Activated T-helper 2 cell treated with anti-CD3 and anti-CD28 coated beads, Interferon-gamma antibody, Interleukin-2, Interleukin-4, amounts not matched to agents 10 μg/mL and 5 μg/mL and 100 μg/mL, durations not matched to agents 14 hours and 24 hours and 36 hours (primary cell): ENCODE measurements around the gene MYH9. TPM values are rescaled to one million over a fixed set of nuclear protein-coding genes. Genes with fewer than 3 reads are reported as not detected.
"Not testable (repeated sequence)": the region's sequence is repeated elsewhere in the genome, so short reads cannot be mapped to it uniquely, and the experiment has no call there.

Experiments used
- DNase-seq: peaks from one replicate; pipeline ENCODE4 v3.0.0; 2021; ENCODE audit warnings: low spot score
- H3K27ac Mint-ChIP-seq: one replicate; pipeline ENCODE4 v1.8.0; 2021; ENCODE audit warnings: mixed read lengths
- H3K27me3 Mint-ChIP-seq: one replicate; pipeline ENCODE4 v1.8.0; 2021; ENCODE audit warnings: low read depth, mixed read lengths
- H3K36me3 Mint-ChIP-seq: one replicate; pipeline ENCODE4 v1.8.0; 2021; ENCODE audit warnings: low read depth, mixed read lengths
- H3K4me1 Mint-ChIP-seq: one replicate; pipeline ENCODE4 v1.8.0; 2021; ENCODE audit warnings: low read depth, mixed read lengths
- H3K4me3 Mint-ChIP-seq: one replicate; pipeline ENCODE4 v1.8.0; 2021; ENCODE audit warnings: low read depth, mild to moderate bottlenecking, moderate library complexity, mixed read lengths
- H3K9me3 Mint-ChIP-seq: one replicate; pipeline ENCODE4 v1.8.0; 2021; ENCODE audit warnings: mixed read lengths
- intact Hi-C: fragments of 100-400 bp; cut with micrococcal nuclease; formaldehyde crosslinking; loops from one replicate; pipeline ENCODE4 v1.15.1; 2023
- total RNA-seq: library from RNA; stranded (reverse); gene quantifications from 2 replicates; pipeline ENCODE4 v1.2.3, GENCODE V29; 2022

The MYH9 gene
- total RNA-seq, 1 donor from 2014 or later, result 619 TPM

GRCh38 chr22:36296690-36297089 is 91.1 kb downstream of the MYH9 start:
- peaks cover 14% of the 10 kb centered on the region for H3K4me1 Mint-ChIP-seq
- H3K9me3 Mint-ChIP-seq, result no peaks in the 10 kb centered on the region
- H3K36me3 Mint-ChIP-seq, result peaks cover 93% of the 10 kb centered on the region
- no peak overlapping the region for H3K4me3 Mint-ChIP-seq
- no peaks in the 10 kb centered on the region for H3K27me3 Mint-ChIP-seq
- no peak for DNase-seq
- H3K27ac Mint-ChIP-seq, result no peak overlapping the region
- intact Hi-C loops, result no loop called here

GRCh38 chr22:36295247-36295646 is 92.5 kb downstream of the MYH9 start:
- Mint-ChIP-seq H3K27ac (no peak overlapping the region), H3K9me3 (no peaks in the 10 kb centered on the region), H3K4me3 (no peak overlapping the region), H3K27me3 (no peaks in the 10 kb centered on the region), H3K36me3 (peaks cover 93% of the 10 kb centered on the region), H3K4me1 (peaks cover 10% of the 10 kb centered on the region)
- DNase-seq, result no peak
- intact Hi-C loops, result no loop called here

GRCh38 chr22:36294801-36295200 is 93.0 kb downstream of the MYH9 start:
- no peak for DNase-seq
- Mint-ChIP-seq H3K27me3 (no peaks in the 10 kb centered on the region), H3K27ac (no peak overlapping the region), H3K36me3 (peaks cover 92% of the 10 kb centered on the region), H3K4me3 (no peak overlapping the region), H3K9me3 (no peaks in the 10 kb centered on the region), H3K4me1 (peaks cover 13% of the 10 kb centered on the region)
- intact Hi-C loops, result no loop called here

DNA sequence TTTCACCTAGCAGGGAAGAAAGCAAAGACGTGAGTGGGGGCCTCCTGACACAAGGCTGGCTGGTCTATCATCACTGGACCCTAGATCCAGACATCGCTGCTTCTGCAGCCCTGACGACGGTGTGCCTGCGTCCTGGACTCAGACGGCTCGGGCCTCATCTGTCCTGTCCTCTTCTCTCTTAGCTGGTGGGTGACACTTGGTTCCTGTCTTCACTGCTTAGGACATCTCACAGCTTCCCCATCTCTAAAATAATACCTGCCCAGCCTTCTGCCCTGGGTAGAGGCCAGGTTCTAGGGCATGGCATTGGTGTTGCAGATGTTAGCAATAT is 93.5 kb downstream of the MYH9 start:
- intact Hi-C loops, result no loop called here
- no peaks in the 10 kb centered on the region for H3K27me3 Mint-ChIP-seq
- H3K9me3 Mint-ChIP-seq, result no peaks in the 10 kb centered on the region
- H3K4me3 Mint-ChIP-seq, result no peak overlapping the region
- no peak for DNase-seq
- peaks cover 92% of the 10 kb centered on the region for H3K36me3 Mint-ChIP-seq
- peaks cover 18% of the 10 kb centered on the region for H3K4me1 Mint-ChIP-seq
- H3K27ac Mint-ChIP-seq, result no peak overlapping the region

DNA sequence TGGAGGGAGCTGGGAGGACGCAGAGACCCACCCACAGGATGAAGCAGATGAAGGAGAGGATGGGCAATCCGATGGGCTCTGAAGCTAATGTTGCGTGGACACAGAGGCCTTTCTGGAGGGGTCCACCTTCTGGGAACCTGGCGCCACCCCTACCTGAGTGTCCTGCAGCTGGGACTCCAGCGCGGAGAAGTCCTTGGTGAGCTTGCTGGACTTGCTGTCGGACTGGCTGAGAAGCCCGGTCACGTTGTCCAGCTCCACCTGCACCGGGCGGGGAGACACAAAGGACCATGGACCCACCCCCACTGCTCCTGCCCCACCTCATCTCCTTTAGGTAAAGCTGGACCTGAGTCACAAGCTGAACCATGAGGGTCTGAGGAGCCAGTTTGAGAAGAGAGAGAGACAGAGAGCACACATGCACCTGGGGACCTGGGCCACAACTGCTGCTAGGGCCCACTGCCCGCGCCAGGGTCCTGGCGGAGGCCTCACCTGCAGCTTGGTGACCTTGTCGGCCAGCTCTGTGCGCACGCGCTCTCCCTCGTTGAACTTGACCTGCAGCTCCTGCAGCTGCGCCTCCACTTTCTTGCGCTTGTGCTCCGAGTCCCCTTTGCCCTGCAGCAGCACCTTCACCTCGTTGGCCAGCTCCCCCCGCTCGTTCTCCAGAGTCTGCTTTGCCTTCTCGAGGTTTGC is 94.0 kb downstream of the MYH9 start:
- Mint-ChIP-seq H3K4me3 (no peak overlapping the region), H3K9me3 (no peaks in the 10 kb centered on the region), H3K27ac (no peak overlapping the region), H3K4me1 (peaks cover 18% of the 10 kb centered on the region), H3K27me3 (no peaks in the 10 kb centered on the region), H3K36me3 (peaks cover 92% of the 10 kb centered on the region)
- no peak for DNase-seq
- intact Hi-C loops, result no loop called here

GRCh38 chr22:36292823-36293530 is 94.8 kb downstream of the MYH9 start:
- Mint-ChIP-seq H3K4me3 (no peak overlapping the region), H3K27ac (no peak overlapping the region), H3K4me1 (peaks cover 20% of the 10 kb centered on the region), H3K9me3 (no peaks in the 10 kb centered on the region), H3K36me3 (peaks cover 92% of the 10 kb centered on the region), H3K27me3 (no peaks in the 10 kb centered on the region)
- intact Hi-C loops, result no loop called here
- DNase-seq, result no peak

- H3K4me1 Mint-ChIP-seq, result peaks cover 21% of the 10 kb centered on the region
- no peak for DNase-seq
These were observed 95.7 kb downstream of the MYH9 start for GRCh38 chr22:36291831-36292740.

DNA sequence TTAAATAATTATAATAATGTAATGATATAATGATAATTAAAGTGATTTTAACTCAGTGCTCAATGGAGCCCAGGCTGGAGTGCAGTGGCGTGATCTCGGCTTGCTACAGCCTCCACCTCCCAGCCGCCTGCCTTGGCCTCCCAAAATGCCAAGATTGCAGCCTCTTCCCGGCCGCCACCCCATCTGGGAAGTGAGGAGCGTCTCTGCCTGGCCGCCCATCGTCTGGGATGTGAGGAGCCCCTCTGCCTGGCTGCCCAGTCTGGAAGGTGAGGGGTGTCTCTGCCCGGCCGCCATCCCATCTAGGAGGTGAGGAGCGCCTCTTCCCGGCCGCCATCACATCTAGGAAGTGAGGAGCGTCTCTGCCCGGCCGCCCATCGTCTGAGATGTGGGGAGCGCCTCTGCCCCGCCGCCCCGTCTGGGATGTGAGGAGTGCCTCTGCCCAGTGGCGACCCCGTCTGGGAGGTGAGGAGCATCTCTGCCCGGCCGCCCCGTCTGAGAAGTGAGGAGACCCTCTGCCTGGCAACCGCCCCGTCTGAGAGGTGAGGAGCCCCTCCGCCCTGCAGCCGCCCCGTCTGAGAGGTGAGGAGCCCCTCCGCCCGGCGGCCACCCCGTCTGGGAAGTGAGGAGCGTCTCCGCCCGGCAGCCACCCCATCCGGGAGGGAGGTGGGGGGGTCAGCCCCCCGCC is 97.2 kb downstream of the MYH9 start:
- H3K27ac Mint-ChIP-seq, H3K9me3 Mint-ChIP-seq: not testable (repeated sequence)

More at GRCh38 chr22:36291831-36292740, 95.7 kb downstream of the MYH9 start:
- Mint-ChIP-seq H3K9me3 (no peaks in the 10 kb centered on the region), H3K36me3 (peaks cover 92% of the 10 kb centered on the region), H3K27me3 (no peaks in the 10 kb centered on the region), H3K27ac (no peak overlapping the region), H3K4me3 (no peak overlapping the region)
- intact Hi-C loops, result no loop called here

DNA sequence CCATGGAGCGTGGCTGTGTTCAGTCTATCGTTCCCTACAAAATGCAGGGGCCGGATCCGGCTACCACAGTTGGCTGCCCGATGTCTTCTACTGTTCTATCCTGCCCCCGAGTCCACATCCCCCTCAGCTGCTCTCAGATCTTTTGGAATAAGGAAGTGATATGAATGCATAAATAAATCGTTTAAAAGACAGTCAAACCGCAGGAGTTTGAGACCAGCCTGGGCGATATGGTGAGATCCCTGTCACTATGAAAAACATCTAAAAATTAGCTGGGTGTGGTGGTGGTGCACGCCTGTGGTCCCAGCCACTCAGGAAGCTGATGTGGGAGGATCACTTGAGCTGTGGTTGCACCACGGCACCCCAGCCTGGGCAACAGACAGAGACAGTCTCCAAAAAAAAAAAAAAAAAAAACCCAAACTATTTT is 97.8 kb downstream of the MYH9 start:
- H3K9me3 Mint-ChIP-seq, intact Hi-C loops, H3K4me3 Mint-ChIP-seq, H3K27me3 Mint-ChIP-seq: not testable (repeated sequence)
- H3K4me1 Mint-ChIP-seq, result peaks cover 26% of the 10 kb centered on the region
- DNase-seq, result peak; percentile 53
- H3K27ac Mint-ChIP-seq, result peak overlapping the region; percentile 51
- peaks cover 90% of the 10 kb centered on the region for H3K36me3 Mint-ChIP-seq

More for the DNA sequence above, 97.2 kb downstream of the MYH9 start:
- peaks cover 26% of the 10 kb centered on the region for H3K4me1 Mint-ChIP-seq
- intact Hi-C loops, H3K27me3 Mint-ChIP-seq, H3K4me3 Mint-ChIP-seq, DNase-seq: not testable (repeated sequence)
- H3K36me3 Mint-ChIP-seq, result peaks cover 93% of the 10 kb centered on the region

- no peak overlapping the region for H3K4me3 Mint-ChIP-seq
- H3K27ac Mint-ChIP-seq, result peak overlapping the region; percentile 51
- intact Hi-C loops, result no loop called here
- DNase-seq, result no peak
- peaks cover 26% of the 10 kb centered on the region for H3K4me1 Mint-ChIP-seq
- no peaks in the 10 kb centered on the region for H3K9me3 Mint-ChIP-seq
- peaks cover 90% of the 10 kb centered on the region for H3K36me3 Mint-ChIP-seq
- no peaks in the 10 kb centered on the region for H3K27me3 Mint-ChIP-seq
These were observed 98.3 kb downstream of the MYH9 start for GRCh38 chr22:36289406-36289870.

GRCh38 chr22:36288571-36289405 is 99.0 kb downstream of the MYH9 start:
- H3K9me3 Mint-ChIP-seq, result no peaks in the 10 kb centered on the region
- DNase-seq, result no peak
- no peak overlapping the region for H3K4me3 Mint-ChIP-seq
- no peaks in the 10 kb centered on the region for H3K27me3 Mint-ChIP-seq
- H3K27ac Mint-ChIP-seq, result no peak overlapping the region
- intact Hi-C loops, result no loop called here
- peaks cover 26% of the 10 kb centered on the region for H3K4me1 Mint-ChIP-seq
- H3K36me3 Mint-ChIP-seq, result peaks cover 87% of the 10 kb centered on the region
